Kidney tubule cell (primary cell): Measurements from ENCODE around the gene WDR49.
"Not testable (repeated sequence)": the region's sequence is repeated elsewhere in the genome, so short reads cannot be mapped to it uniquely, and the experiment has no call there.

ENCODE experiments used
- DNase-seq: peaks from one replicate; pipeline ENCODE4 v3.0.0-alpha.2; 2018; ENCODE audit warnings: low spot score

The WDR49 gene

GRCh38 chr3:167614196-167614595 is 39.5 kb downstream of the WDR49 start:
- DNase-seq = not testable (repeated sequence)

GRCh38 chr3:167611718-167612117 is 42.0 kb downstream of the WDR49 start:
- no peak for DNase-seq

- DNase-seq = no peak
Observed at GRCh38 chr3:167609156-167609555, 44.6 kb downstream of the WDR49 start.

DNA sequence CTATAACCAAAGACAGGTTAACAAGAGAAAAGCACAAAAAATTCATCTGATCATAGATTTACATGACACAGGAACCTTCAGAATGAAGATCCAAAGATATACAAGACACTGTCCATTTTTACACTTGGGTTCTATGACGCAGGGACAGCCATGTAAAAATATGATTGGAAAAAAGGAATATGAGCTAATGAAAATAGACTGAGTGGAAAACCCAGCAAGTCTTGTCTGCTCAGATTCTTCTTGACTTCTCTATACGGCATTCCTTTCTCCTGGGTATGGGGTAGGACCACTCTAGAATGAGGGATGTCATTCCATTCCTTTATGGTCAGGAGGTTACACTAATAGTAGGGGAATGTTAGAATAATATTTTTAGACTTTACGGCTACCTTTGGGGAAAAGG is 46.9 kb downstream of the WDR49 start:
- no peak for DNase-seq

- DNase-seq = no peak
Observed at GRCh38 chr3:167605871-167606270, 47.9 kb downstream of the WDR49 start.

GRCh38 chr3:167602041-167602440 is 51.7 kb downstream of the WDR49 start:
- DNase-seq = no peak

DNA sequence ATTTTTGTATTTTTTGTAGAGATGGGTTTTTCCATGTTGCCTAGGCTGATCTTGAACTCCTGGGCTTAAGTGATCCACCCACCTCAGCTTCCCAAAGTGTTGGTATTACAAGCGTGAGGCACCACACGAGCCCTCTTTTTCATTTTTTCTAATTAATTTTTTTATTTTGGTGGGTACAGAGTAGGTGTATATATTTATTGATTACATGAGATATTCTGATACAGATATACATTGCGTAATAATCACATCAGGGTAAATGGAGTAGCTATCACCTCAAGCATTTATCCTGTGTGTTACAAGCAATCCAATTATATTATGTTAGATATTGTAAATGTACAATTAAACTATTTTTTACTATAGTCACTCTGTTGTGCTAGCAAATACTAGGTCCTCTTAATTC is 66.1 kb downstream of the WDR49 start:
- DNase-seq = no peak

DNA sequence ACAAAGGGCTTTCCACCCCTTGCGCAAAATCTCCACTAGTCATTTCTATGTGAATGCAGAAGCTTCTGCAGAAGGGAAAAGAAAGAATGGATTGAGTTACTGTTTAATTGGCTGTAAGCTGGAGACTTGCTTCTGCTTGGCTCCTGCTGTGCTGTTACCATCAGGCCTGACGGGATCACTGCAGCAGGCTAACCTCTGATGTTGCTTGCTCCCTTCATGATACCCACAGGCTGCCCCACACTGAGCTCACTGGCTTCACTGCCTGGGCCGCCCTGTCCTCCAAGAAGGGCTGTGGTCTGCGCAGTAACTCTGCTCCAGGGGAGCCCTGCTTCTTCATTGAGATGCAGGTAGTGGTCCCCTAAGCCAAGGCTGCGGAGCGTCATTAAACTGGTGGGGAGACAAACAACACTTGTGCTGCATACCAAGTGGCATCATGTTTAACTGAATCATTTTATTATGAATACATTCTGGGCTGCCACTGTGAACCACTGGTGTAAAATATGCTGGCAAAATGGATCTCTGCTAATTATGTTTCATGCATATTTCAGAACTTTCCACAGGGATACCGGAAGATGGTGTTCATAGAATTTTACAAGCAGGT is 78.6 kb downstream of the WDR49 start:
- no peak for DNase-seq

- DNase-seq = no peak
Observed at GRCh38 chr3:167572991-167573390, 80.8 kb downstream of the WDR49 start.

DNA sequence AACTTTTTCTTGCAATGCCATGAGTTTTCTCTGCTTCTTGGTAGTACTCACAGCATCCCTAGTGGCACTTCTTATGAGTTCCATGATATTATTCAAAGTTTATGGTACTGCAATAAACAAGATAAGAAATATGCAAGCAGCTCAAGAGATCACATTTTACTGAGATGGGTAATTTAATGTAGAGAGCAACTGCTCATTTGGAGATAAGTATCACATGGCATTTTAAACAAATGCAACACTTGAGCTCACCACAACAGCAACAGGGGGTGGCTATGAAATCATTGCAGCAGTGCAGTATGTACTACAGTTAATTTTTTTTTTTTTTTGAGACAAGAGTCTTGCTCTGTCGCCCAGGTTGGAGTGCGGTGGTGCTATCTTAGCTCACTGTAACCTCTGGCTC is 85.1 kb downstream of the WDR49 start:
- no peak for DNase-seq

DNA sequence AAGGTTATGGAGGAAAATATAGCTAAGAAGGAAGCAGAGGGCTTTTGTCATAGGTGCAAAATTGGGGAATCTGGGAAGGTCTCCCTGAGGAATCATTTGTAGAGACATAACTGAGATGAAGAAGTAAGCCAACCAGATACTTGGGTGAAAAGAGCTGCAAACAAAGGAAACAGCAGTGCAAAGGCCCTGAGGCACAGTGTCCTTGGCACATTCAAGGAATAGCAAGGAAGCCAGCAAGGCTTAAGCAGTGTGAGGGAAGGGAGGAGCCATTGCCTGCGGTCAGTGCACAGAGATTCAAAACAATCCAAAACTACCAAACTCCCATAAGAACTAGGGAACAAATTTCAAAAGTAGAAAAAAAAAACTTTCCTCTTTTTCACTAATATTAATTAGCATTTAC is 88.3 kb downstream of the WDR49 start:
- DNase-seq = no peak

GRCh38 chr3:167564612-167565011 is 89.1 kb downstream of the WDR49 start:
- DNase-seq = no peak

DNA sequence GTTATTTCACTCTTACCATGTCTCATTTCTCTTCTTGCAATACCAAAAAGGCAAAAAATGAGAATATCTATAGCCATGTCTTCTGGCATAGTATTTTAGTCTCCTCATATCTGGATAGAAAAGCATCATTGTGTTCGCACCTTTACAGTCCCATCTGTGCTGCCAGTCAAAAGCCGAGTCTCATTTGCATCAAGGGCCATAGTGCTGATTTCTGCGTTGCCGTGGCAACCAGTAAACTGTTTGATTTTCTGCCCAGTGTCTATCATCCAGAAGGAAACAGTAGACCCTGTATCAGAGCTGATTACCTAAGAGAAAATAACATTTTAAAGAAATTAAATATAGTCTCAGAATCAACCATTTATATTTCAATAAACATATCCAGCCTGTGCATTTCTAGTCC is 93.8 kb downstream of the WDR49 start:
- no peak for DNase-seq

DNA sequence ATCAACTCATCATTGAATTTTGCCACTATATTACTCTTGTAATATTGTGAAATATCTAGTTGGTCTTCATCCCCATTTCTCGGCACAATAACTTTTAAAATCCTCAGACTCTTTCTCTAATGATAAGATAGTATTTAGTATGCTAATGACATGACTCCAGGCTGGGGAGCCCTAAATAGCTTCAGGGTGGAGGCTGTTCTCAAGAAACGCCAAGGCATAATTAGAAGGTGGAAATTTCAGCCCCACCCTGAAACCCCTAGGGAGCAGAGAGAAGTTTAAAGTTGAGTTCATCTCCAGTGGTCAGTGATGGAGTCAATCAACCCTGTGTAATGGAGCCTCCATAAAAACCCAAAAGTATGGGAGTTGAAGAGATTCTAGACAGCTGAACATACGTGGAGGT is 98.8 kb downstream of the WDR49 start:
- DNase-seq = no peak

DNA sequence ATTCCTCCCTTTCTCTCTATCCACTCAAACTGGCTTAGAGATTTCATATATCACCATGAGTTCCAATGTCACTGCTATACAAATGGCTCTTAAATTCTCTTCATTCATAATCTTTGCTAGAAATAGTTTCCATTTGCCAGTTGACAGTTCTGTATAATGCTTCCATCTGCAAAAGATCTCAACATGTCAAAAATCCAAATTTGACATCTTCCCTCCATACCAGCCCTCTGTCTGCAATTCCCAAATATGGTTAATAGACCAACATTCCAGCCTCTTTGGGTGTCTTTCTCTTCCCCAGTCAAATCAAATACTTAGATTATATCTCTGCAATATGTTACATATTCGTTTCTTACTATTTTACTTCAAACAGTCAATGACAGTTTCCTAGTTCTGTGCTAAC is 115.7 kb downstream of the WDR49 start:
- DNase-seq = no peak

DNA sequence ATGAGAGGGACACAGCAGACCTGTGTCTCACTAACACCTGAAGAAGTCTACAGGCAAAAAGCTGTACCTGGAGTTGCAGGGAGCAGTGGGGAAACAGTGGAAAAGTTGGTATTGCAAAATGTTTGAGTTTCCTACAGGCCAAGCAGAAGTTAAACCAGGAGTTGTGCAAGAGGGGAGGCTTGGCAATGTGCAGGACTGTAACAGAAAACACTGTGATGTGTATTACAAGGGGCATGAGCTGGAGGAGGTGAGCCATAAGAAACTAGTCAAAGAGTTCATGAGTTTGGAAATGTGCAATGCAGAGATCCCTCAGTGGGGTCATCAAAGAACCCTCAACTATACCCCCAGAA is 132.8 kb downstream of the WDR49 start:
- no peak for DNase-seq

- no peak for DNase-seq
Observed at GRCh38 chr3:167520266-167521005, 133.3 kb downstream of the WDR49 start.

GRCh38 chr3:167507954-167508353 is 145.8 kb downstream of the WDR49 start:
- no peak for DNase-seq

DNA sequence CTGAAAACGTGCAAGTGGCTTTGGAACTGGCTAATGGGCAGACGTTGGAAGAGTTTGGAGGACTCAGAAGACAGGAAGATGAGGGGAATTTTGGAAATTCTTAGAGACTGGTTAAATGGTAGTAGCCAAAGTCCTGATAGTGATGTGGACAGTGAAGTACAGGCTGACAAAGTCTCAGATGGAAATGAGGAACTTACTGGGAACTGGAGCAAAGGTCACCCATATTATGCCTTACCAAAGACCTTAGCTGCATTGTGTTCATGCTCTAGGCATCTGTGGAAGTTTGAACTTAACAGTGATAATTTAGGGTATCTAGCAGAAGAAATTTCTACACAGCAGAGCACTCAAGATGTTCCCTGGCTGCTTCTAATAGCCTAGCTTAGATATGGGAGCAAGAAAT is 151.3 kb downstream of the WDR49 start:
- DNase-seq = no peak

GRCh38 chr3:167501941-167502340 is 151.8 kb downstream of the WDR49 start:
- no peak for DNase-seq

- DNase-seq = no peak
Observed at GRCh38 chr3:167497903-167498302, 155.8 kb downstream of the WDR49 start.

DNA sequence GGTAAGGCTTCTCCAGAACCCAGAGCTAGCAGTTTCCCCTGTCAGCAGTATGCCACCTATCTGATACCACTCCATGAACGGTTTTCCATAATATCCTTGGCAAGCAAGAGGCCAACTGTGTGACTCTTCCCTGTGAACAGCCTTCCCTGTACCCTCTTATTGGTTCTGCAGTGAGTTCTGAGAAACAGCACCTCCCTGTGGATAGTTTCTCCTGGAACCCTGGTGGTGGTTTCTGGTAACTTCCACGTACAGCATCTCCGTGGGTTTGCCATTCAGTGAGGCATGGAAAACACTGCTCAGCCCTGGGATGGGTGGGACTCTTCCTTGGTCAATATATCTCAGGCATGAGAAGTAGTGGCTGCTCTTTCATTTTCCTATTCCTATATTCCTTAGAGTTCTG is 160.5 kb downstream of the WDR49 start:
- peak; percentile 6 for DNase-seq

GRCh38 chr3:167491621-167492020 is 162.1 kb downstream of the WDR49 start:
- no peak for DNase-seq

DNA sequence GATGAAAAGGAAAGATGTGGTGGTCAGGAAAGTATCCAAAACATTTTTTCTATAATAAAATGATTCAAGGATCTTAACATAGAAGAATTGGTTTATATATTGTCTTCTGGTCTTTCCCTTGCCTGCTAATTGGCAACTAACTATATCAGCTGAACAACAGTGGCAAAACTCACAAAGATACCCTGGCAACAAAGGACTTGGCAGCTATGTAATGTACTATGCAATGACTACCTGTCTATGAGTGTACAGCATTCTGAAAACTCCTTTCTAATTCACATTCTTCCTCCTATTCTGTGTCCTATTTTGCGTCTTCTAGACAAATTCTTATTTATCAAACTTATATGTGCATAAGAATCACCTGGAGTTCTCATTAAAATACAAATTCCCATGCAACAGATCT is 164.2 kb downstream of the WDR49 start:
- no peak for DNase-seq
